GM18519 (cell line): ENCODE data around the gene ADRB1.
A peak's percentile ranks its signal among the peaks of the same experiment; 100 is the strongest.

Experiments used
- ATAC-seq: cut with Tn5 transposase; IDR thresholded peaks from one replicate; pipeline ENCODE4 v1.9.1; 2021; ENCODE audit warnings: mild to moderate bottlenecking, moderate library complexity; ENCODE audit not compliant: unreplicated experiment, low FRiP score

ADRB1 gene

DNA sequence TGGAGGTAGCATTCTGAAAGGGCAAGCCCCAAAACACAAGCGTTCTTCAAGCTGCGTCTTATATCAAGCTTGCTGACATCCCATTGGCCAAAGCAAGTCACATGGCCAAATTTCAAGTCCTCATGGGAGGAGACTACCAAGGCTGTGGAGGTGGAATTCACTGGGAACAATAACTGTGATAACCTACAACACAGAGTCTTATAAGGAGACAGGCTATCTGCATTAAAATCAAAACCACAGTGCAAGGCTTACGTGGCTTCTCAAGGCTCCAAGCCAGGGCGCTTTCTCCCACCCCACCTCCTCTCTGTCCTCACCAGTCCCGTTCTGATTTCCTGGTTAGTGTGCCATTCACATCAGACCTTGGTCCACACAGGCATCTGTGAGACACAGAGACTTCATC, 39.4 kb downstream of the ADRB1 start:
- ATAC-seq = no peak

GRCh38 chr10:114084215-114084614, 40.5 kb downstream of the ADRB1 start:
- no peak for ATAC-seq

DNA sequence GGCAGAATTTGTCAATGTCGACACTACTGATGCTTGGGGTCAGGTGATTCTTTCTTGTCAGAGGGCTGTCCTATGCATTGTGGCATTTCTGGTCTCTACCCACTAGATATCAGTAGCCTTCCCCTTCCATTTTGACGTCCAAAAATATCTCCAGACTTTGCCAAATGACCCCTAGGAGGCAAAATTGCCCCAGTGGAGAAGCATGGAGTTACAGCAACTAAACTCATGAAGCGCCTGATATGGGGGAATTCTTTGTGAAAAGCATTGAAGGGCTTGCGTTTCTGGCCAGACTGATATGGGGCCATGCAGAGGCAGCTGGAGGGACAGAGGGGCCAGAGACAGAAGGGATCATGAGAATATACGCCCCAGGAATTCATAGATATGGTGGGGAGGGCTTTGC, 43.6 kb downstream of the ADRB1 start:
- no peak for ATAC-seq

- ATAC-seq = no peak
Measured at GRCh38 chr10:114087655-114088054, 44.0 kb downstream of the ADRB1 start.

GRCh38 chr10:114094795-114095194, 51.1 kb downstream of the ADRB1 start:
- ATAC-seq = no peak

DNA sequence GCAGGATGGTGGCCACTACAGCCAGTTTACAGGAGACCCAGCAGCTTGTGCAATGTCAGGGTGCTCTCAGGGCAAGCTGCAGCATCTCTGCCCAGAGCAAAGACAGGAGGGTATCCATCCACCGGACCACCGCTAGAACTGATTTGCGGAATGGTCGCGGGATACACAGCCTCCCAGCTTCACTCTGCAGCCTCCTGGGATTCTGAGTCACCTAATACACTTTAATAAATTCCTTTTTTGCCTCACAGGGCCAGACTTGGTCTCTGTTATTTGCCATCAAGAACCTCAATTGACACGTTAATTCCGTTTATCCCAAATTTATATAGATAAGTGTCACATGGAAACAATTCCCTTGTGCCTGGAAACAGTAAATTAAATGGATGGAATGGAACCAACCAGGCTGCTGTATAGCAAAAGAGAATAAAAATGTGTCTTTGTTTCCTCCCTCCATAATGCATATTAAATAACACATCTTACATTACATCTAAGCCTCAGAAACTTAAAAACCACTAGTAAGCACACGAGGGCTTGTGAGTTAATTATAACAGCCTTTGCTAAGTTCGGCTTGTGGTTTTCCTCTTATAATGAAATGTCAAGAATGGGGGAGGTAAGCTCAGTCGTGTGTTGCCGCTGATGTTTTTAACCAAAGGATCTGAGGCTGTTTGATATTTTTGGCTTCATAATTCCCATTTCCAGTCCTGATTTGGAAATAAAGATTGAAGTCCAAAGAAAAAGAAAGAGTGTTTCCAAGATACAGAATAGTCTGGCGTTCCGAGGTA, 52.1 kb downstream of the ADRB1 start:
- ATAC-seq = peak; percentile 36
